Loucy (cell line): Measurements from ENCODE around the gene MPDZ.

Experiments used
- H2AFZ ChIP-seq: fragments of 200-600 bp; sonication (generic); 2 replicates; pipeline ENCODE4 v1.6.0; 2016; ENCODE audit warnings: antibody characterized with exemption, mild to moderate bottlenecking, low read length, moderate library complexity
- H3F3A ChIP-seq: fragments of 200-600 bp; 2 replicates; pipeline ENCODE4 v1.6.0; 2016; ENCODE audit warnings: antibody characterized with exemption, low read depth, mild to moderate bottlenecking
- H3K27me3 ChIP-seq: fragments of 200-600 bp; sonication (generic); 2 replicates; pipeline ENCODE4 v1.6.1; 2014; ENCODE audit warnings: low read length, mild to moderate bottlenecking; ENCODE audit not compliant: insufficient read depth, poor library complexity, severe bottlenecking
- H3K36me3 ChIP-seq: fragments of 200-600 bp; sonication (generic); 2 replicates; pipeline ENCODE4 v1.6.1; 2016; ENCODE audit warnings: low read length; ENCODE audit not compliant: insufficient read depth
- H3K4me1 ChIP-seq: fragments of 200-600 bp; sonication (generic); 2 replicates; pipeline ENCODE4 v1.5.1; 2014; ENCODE audit warnings: low read length, mild to moderate bottlenecking; ENCODE audit not compliant: insufficient read depth, poor library complexity, severe bottlenecking
- H3K4me2 ChIP-seq: fragments of 200-600 bp; sonication (generic); 2 replicates; pipeline ENCODE4 v1.6.0; 2014; ENCODE audit warnings: antibody characterized with exemption, low read length, low read depth, mild to moderate bottlenecking; ENCODE audit not compliant: poor library complexity, severe bottlenecking
- H3K4me3 ChIP-seq: fragments of 200-600 bp; sonication (generic); 2 replicates; pipeline ENCODE4 v1.5.1; 2014; ENCODE audit warnings: low read length, mild to moderate bottlenecking, mixed read lengths; ENCODE audit not compliant: poor library complexity, severe bottlenecking
- H3K79me2 ChIP-seq: fragments of 200-600 bp; sonication (generic); 2 replicates; pipeline ENCODE4 v1.6.1; 2014; ENCODE audit warnings: low read length; ENCODE audit not compliant: insufficient read depth
- H3K9ac ChIP-seq: fragments of 200-600 bp; sonication (generic); 2 replicates; pipeline ENCODE4 v1.6.0; 2014; ENCODE audit warnings: mild to moderate bottlenecking, low read depth, low read length, moderate library complexity; ENCODE audit not compliant: poor library complexity, severe bottlenecking
- H3K9me2 ChIP-seq: fragments of 200-600 bp; sonication (generic); replicated peaks from 2 replicates; pipeline ENCODE4 v1.6.1; 2016; ENCODE audit warnings: low read depth, low read length, mixed read lengths
- H3K9me3 ChIP-seq: fragments of 200-600 bp; sonication (generic); 2 replicates; pipeline ENCODE4 v1.6.1; 2014; ENCODE audit warnings: mild to moderate bottlenecking, antibody characterized with exemption, low read length, low read depth; ENCODE audit not compliant: insufficient read depth
- H4K20me1 ChIP-seq: fragments of 200-600 bp; sonication (generic); 2 replicates; pipeline ENCODE4 v1.6.0; 2014; ENCODE audit warnings: antibody characterized with exemption, low read length, mild to moderate bottlenecking; ENCODE audit not compliant: insufficient read depth, poor library complexity, severe bottlenecking
- EZH2phosphoT487 ChIP-seq: fragments of 200-600 bp; IDR thresholded peaks from 2 replicates; pipeline ENCODE4 v1.6.1; 2018; ENCODE audit warnings: antibody characterized with exemption, mild to moderate bottlenecking, moderate library complexity, borderline replicate concordance
- TF ChIP-seq, protein P1 (sequence below): fragments of 200-600 bp; sonication (generic); conservative IDR thresholded peaks from 2 replicates; pipeline ENCODE4 v1.5.1; 2014; ENCODE audit warnings: mild to moderate bottlenecking, antibody characterized with exemption, low read length

The MPDZ gene

DNA sequence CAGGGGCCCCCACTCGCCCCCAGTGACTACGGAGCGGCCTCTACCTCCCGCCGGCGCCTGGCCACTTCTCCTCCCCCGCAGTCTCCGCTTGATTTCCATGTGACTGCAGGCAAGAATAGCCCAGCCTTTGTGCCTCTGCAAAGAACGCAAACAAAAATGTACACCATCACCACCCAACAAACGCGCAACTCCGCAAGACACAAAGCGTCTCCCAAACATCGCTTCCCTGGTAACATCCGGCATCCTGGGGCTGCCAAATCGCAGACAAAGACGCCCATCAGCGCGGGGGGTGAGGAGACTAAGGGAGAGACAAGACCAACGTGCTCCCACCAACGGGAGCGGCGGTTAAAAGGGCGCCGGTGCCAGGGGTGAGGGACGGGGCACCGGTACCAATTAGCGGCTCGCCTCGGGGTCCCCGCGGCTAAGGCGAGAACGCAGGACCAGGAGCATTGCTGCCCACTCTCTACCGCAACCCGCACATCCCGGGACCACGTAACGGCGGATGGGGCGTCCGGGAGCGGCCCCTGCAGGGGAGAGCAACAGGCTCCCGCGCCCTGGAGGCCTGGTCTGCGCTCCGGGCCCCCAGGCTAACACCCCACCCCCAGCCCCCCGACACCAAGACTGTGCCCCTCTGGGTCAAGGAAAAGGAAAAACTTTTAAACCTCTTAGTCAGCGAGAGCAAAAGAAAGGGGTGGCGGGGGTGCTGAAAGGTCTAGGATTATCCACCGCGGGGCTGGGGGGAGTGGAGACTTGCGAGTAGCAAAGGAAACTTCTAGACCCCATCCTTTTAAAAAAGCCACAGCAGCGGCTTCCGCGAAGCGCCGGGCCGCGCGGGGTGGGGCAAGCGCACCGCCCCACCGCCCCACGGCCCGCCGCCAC is 885 bp downstream of the MPDZ start:
- TF ChIP-seq EZH2phosphoT487: no peak
- TF ChIP-seq, protein P1, sequence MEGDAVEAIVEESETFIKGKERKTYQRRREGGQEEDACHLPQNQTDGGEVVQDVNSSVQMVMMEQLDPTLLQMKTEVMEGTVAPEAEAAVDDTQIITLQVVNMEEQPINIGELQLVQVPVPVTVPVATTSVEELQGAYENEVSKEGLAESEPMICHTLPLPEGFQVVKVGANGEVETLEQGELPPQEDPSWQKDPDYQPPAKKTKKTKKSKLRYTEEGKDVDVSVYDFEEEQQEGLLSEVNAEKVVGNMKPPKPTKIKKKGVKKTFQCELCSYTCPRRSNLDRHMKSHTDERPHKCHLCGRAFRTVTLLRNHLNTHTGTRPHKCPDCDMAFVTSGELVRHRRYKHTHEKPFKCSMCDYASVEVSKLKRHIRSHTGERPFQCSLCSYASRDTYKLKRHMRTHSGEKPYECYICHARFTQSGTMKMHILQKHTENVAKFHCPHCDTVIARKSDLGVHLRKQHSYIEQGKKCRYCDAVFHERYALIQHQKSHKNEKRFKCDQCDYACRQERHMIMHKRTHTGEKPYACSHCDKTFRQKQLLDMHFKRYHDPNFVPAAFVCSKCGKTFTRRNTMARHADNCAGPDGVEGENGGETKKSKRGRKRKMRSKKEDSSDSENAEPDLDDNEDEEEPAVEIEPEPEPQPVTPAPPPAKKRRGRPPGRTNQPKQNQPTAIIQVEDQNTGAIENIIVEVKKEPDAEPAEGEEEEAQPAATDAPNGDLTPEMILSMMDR: no peak
- H3K27me3 ChIP-seq: no peaks in the 10 kb centered on the region
- H3K4me3 ChIP-seq: no peak overlapping the region
- no peak overlapping the region for H3K4me2 ChIP-seq
- H2AFZ ChIP-seq: no peak overlapping the region
- H3K9me2 ChIP-seq: no peaks in the 10 kb centered on the region
- no peaks in the 10 kb centered on the region for H3K79me2 ChIP-seq
- no peaks in the 10 kb centered on the region for H3F3A ChIP-seq
- H3K4me1 ChIP-seq: no peaks in the 10 kb centered on the region
- no peak overlapping the region for H3K9ac ChIP-seq
- H3K9me3 ChIP-seq: no peaks in the 10 kb centered on the region
- no peaks in the 10 kb centered on the region for H4K20me1 ChIP-seq
- no peaks in the 10 kb centered on the region for H3K36me3 ChIP-seq

DNA sequence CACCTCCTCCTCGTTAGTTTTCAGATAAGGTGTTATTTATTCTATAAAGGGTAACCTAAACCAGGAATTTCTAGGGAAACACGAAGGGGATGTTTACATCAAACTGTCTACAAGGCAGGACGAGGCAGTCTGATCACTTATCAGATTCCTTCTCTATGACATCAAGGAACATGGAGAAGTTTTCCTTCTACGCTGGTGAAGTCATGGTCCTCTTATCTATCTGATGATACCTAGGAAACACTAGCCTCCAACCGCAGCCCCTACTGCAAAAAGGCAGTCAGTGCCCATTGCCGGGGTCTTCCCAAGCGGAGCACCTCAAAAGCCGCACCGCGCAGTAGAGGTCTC is 1.5 kb downstream of the MPDZ start:
- Histone ChIP-seq H3K27me3 (no peaks in the 10 kb centered on the region), H3K36me3 (no peaks in the 10 kb centered on the region), H3K4me3 (no peak overlapping the region), H3K9me2 (no peaks in the 10 kb centered on the region), H3K9ac (no peak overlapping the region), H4K20me1 (no peaks in the 10 kb centered on the region), H3K9me3 (no peaks in the 10 kb centered on the region), H3F3A (no peaks in the 10 kb centered on the region), H3K4me2 (no peak overlapping the region), H3K79me2 (no peaks in the 10 kb centered on the region), H2AFZ (no peak overlapping the region), H3K4me1 (no peaks in the 10 kb centered on the region)
- TF ChIP-seq, protein P1: no peak
- TF ChIP-seq EZH2phosphoT487: no peak

DNA sequence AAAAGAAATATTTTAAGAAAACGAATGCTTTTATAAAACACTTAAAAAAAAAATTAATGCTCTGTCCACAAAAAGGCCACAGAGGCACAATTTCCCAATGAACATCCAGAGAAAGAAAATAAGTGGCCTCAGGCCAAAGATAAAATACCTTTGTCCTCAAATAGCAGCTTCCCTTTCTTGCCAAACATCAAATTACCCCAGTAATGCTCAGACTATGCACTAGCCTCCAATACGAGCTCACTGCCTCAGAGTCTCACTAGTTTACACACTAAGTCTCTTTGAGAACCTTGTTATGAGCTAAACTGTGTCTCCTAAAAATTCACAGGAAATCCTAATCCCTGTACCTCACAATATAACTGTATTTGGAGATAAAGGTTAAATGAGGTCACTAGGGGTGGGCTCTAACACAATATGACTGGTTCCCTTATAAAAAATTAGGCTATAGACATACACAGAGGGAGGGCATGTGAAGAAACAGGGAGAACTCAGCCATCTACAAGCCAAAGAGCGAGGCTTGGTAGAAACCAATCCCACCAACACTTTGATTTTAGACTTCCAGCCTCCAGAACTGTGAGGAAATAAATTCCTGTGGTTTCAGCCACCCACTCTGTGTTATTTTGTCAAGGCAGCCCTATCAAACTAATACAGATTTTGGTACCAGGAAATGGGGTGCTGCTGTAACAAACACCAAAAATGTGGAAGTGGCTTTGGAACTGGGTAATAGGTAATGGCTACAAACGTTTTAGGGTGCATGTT is 4.4 kb downstream of the MPDZ start:
- Histone ChIP-seq H3K4me3 (no peak overlapping the region), H3K36me3 (no peaks in the 10 kb centered on the region), H3K9ac (no peak overlapping the region), H3F3A (no peaks in the 10 kb centered on the region), H3K27me3 (no peaks in the 10 kb centered on the region), H3K4me1 (no peaks in the 10 kb centered on the region), H3K79me2 (no peaks in the 10 kb centered on the region), H2AFZ (no peak overlapping the region), H3K9me3 (no peaks in the 10 kb centered on the region), H3K4me2 (no peak overlapping the region), H4K20me1 (no peaks in the 10 kb centered on the region), H3K9me2 (no peaks in the 10 kb centered on the region)
- TF ChIP-seq, protein P1: no peak
- TF ChIP-seq EZH2phosphoT487: no peak
